GM08714 (cell line): ENCODE results near the gene FAM83F.
"Not testable (repeated sequence)": the region's sequence is repeated elsewhere in the genome, so short reads cannot be mapped to it uniquely, and the experiment has no call there.

Source experiments
- H3K4me3 ChIP-seq: fragments of 200-500 bp; sonication (Bioruptor generic); 2 replicates; pipeline ENCODE4 v1.5.1; 2014; ENCODE audit warnings: mild to moderate bottlenecking, low read length, inconsistent platforms
- ZNF274 ChIP-seq: IDR thresholded peaks from 2 replicates; pipeline ENCODE4 v1.6.1; 2012; ENCODE audit warnings: mild to moderate bottlenecking, low read depth, low read length

The FAM83F gene

DNA sequence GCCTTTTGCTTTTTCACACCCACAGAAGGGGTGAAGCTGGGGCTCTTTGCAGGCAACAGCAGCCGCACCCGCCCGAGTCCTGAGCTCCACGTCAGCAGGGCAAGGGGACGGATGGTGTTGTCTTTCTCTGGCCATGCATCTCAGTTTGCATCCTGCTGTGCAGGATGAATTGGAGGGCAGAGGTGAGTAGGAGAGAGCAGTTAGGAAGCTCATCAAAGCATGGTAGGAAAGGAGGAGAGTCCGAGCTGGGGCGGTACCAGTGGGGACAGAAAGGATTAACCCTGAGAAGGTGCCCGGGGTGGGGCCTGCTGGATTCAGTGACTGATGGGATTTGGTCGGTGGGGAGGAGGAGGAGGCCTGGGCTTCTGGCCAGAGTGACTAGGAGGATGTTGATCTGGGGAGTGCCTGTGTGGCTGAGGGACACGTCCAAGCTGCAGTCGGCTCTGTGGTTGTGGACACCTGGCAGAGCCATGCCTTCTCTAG, 14.6 kb downstream of the FAM83F start:
- TF ChIP-seq ZNF274: no peak
- no peak overlapping the region for H3K4me3 ChIP-seq

DNA sequence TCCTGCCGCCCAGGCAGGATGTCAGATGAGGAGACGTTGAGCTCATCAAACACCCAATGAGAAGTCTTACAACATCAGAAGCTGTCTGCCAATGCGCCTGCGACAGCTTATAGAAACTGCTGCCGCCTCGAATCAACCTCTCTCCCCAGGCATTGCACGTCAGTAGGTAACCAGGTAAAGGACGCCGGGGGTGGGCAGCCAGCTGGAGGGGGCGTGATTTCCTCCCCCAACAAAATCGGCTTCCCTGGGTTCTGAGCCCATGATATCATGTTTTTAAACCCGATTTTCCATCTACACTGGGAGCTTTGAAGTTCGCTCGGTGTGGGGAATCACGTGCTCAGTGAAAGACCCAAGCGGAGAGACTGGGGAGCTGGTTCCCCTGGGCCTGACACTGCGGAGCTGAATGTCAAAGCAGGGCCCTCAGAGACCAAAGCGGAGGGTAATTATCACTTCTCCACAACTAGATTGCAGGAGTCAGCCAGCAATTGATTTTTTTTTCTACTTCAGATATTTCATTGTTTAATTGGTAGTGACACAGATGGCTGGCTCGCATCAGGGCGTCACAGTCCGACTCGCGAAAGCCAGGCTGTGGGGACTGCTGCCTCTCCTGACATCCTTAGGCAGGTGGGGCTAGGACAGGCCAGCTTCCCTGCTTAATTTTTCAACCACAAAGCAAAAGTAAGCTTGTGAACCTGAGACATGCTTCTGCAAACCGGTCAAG, 15.4 kb downstream of the FAM83F start:
- H3K4me3 ChIP-seq: no peak overlapping the region
- no peak for TF ChIP-seq ZNF274

DNA sequence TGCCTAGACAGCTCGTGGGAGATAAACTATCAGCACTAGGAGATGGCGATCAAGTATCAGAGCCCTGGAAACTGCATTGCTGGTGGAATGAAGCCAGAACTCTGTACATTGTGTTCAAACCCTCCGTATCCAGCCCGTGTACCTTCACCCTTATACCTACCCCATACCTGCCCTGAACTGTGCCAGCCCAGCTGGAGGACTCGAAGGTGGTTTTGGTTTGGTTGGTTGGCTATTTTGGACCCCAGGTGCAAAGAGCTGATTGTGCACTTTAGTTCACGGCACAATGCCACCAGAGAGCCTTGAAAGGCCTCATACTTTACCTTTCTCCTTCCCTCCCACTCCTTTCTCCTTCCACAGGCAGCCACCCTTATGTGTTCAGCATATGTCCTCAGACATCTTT, 16.0 kb downstream of the FAM83F start:
- TF ChIP-seq ZNF274: no peak
- H3K4me3 ChIP-seq: no peak overlapping the region

DNA sequence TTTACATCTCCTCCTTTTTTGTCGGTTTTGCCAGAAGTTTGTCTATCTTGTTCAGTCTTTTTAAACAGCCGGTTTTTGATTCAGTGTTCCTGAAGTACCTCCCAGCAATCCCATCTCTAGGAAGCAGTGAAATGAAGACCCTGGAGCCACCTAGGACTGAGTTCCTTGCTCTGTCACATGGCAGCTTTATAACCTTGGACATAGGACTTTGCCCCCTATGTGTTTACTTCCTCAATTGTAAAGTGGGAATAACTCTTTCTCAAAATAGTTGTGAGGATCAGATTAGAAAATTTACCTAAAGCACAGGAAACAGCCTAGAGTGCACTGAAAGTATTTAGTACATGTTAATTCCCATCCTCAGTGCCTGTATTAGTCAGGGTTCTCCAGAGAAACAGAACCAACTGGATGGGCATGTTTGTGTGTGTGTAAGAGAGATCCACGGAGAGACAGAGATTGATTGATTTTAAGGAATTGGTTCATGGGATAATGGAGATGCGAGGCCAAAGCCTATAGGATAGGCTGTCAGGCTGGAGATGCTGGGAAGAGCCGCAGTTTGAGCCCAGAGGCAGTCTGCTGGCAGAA, 20.0 kb downstream of the FAM83F start:
- TF ChIP-seq ZNF274: no peak
- no peak overlapping the region for H3K4me3 ChIP-seq

DNA sequence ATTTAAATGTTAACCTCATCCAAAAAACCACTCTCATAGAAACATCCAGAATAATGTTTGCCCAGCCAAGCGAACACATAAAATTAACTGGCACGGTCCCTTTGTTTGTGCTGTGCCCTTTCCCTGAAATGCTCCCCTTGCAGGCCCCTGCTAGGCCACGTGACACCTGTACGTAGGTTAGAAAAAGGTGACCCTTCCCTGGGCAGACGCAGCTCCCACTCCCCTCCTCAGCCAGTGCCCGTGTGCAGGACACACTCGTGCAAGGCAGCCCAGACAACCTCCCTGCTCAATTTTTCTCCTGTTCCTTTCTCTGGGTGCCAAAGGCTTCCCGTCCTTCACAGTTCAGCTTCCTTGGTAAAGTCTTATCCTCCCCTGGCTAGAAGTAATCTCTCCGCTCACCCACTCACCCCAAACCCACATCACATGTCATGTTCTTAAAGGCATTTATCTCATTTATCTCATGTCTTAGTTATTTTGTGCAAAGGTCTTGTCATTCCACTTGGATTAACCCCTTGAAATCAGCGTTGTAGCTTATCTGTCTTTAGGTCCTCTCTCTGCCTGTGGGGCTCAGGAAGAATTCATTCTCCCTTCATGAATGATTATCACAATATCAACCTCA, 20.7 kb downstream of the FAM83F start:
- no peak for TF ChIP-seq ZNF274
- no peak overlapping the region for H3K4me3 ChIP-seq

DNA sequence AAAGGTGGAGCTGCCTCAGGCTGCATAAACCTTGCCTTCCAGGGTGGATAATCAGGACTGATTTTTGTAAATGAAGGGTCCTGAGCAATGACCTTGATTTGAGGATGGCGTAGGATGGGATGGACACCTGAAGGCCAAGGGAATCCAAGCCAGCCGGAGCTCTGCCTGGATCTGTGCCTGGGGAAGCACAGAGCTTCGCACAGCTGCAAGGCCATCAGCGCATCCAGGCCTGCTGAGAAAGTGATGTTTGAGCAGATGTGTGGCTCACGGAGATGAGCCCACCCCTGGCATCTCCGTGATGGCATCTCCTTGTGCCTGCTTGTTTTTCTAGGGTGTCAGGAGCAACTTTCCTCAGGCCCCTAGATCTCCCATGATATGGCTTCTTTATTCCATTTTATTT, 23.3 kb downstream of the FAM83F start:
- no peak overlapping the region for H3K4me3 ChIP-seq
- no peak for TF ChIP-seq ZNF274

DNA sequence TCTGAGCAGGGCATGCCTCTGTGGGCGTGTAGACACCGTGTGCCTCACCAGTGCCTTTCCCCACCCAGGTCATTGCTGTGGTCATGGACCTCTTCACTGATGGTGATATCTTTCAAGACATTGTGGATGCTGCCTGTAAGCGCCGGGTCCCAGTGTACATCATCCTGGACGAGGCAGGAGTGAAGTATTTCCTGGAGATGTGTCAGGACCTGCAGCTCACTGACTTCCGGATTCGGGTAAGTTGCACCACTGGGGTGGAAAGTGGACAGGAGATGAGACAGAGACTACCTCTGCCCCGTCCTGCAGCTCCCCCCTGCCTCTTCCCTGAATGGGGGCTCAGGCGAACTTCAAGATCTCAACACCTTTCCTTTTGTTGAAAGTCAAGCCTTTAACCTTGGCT, 24.3 kb downstream of the FAM83F start:
- no peak for TF ChIP-seq ZNF274
- no peak overlapping the region for H3K4me3 ChIP-seq

DNA sequence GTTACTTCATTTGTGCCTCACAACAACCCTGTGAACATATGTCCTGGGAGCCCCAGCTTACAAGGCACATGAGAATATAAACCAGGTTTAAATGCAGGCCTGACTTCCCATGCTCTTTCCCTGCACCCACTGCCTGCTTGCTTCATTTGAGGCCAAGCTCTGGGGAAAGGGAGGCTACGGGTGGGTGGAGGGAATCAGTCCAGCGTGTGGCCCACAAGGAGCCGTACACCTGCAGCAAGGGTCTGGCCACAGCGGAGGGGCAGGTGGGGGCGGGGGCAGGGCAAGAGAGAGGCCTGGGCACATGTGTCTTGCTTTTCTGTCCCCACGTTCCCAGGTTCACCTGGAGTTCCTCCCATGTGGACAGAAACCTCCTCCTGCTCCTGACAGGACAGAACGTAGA, 26.2 kb downstream of the FAM83F start:
- TF ChIP-seq ZNF274: no peak
- no peak overlapping the region for H3K4me3 ChIP-seq

DNA sequence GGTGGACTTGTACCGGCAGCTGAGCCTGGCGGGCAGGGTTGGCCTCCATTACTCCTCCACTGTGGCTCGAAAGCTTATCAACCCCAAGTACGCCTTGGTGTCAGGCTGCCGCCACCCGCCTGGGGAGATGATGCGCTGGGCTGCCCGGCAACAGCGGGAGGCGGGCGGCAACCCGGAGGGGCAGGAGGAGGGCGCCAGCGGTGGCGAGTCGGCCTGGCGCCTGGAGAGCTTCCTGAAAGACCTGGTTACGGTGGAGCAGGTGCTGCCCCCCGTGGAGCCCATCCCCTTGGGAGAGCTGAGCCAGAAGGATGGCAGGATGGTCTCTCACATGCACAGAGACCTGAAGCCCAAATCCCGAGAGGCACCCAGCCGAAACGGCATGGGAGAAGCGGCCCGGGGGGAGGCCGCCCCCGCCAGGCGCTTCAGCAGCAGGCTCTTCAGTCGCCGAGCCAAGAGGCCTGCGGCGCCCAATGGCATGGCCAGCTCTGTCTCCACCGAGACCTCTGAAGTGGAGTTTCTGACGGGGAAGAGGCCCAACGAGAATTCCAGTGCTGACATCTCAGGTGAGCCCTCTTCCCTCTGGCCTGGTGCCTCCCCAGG, 26.7 kb downstream of the FAM83F start:
- no peak overlapping the region for H3K4me3 ChIP-seq
- no peak for TF ChIP-seq ZNF274

DNA sequence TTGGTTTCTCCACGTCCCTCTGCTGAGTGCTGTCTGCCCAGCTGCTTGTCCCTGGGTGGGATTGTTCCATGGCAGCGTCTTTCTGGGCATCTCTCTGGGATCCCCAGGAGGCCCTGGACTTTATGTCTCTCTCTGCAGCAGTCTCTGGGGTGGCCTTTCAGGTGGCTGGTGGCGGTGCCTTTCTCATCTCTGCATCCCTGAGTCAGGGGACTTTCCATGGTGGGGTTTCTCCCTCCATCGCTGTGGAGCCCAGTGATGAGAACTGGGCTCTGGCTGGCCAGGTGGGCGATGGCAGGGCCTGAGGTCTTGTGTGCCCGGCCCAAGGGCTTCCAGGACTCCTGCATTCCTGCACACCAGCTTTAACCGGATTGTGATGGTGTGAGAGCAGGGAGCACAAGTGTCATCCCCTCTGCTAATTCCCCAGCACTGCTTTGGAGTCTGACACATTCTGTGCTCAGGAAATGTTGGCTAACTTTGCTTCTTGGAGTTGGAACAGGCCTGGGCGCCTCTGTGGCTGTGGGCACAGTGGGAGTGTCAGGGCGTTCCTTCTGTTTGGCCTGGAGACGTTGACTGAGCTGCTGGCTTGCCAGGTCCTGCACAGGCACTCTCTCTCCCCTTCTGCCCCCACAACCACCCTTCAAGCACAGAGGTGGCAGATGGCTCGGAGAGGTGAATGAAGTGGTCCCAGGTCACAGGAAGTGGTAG, 27.9 kb downstream of the FAM83F start:
- H3K4me3 ChIP-seq: no peak overlapping the region
- no peak for TF ChIP-seq ZNF274

DNA sequence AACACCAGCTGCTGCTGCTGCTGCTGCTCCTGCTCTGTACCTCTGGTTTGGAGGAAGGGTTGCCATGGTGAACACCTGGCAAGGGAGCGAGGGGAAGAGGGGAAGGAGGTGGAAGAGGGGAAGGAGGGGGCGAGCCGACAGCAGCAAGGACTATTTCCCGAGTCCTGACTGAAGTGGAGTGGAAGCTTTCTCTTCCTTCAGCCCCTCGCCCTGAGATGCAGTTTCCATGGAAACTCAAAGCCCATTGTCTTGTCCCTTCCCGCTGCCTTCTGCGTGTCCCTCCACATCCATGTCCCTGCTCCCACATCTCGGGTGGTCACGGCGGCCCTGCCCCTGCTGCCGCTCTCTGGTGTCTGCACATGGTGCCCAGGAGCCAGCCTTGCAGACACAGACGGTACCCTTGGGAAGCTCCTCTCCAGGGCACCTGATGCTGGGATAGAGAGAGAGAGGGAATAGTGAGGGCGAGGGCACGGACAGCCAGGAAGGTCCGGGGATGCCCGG, 28.6 kb downstream of the FAM83F start:
- TF ChIP-seq ZNF274: no peak
- no peak overlapping the region for H3K4me3 ChIP-seq

DNA sequence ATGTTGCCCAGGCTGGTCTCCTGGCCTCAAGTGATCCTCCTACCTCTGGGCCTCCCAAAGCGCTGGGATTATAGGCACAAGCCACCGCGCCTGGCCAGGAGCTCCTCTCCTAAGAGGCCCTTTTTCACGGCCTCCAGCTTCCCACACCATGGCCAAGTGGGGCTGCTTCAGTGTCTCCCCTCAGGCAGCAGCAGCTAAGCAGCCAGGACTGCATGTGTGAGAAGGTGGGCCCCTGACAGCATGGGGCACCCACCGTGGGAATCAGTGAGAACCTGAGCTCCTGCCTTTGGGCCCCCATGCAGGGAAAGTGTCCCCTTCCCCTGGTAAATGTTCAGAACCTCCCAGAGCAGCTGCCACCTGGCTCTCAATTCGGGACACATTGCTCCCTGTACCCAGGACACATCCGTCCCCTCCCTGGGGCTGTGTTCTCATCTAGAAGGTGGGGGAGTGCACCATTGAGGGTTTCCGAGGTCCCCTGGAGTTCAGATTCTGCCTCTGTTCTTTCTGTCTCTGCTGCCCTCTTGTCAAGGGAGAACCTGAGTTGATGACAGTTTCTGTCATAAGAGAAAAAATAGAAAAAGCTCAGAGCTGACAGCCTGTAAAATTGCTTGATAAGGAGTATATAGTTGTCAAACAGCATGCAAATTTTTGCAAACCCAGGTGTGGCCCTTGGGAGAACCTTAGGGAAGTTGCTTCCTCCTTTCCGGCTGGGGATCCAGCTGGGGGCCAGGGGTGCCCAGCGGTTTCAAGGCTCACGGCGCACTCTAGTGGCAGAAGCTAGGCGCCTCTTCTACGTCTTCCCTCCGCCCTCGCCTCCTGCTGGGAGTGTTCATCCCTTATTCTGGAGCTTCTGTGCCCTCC, 29.7 kb downstream of the FAM83F start:
- H3K4me3 ChIP-seq: no peak overlapping the region
- no peak for TF ChIP-seq ZNF274

DNA sequence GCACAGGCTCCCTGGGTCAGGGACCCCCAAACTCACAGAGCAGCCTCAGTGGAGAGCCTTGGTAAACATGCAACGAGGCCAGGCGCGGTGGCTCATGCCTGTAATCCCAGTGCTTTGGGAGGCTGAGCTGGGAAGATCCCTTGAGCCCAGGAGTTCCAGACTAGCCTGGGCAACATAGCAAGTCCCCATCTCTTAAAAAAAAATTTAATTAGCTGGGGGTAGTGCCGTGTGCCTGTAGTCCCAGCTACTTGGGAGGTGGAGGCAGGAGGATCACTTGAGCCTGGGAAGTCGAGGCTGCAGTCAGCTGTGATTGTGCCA, 30.3 kb downstream of the FAM83F start:
- not testable (repeated sequence) for H3K4me3 ChIP-seq
